ENCODE data around the gene PTPN22. TPM values are rescaled to one million over a fixed set of nuclear protein-coding genes. Genes with fewer than 3 reads are reported as not detected.

Gene PTPN22
- total and polyA plus RNA-seq, 9 of the 15 experiments (the other 6 are each of a cell fraction or from before 2014, with no cell fraction given) = 0.45 to 4.6 (median 1.1) TPM

GRCh38 chr1:113811888-113812660, 59.4 kb downstream of the PTPN22 start, which contains the start of gene RSBN1 (continued):
- no peak for TF ChIP-seq PATZ1 (CRISPR knock-in tag; IDR thresholded peaks at IDR 0.05; ENCODE audit: borderline replicate concordance)
- peak; percentile 86; the same call in 1 of the 2 replicates for TF ChIP-seq LCOR (CRISPR knock-in tag; IDR thresholded peaks at IDR 0.05)
- TF ChIP-seq TCF7 (IDR thresholded peaks at IDR 0.05; ENCODE audit: borderline replicate concordance) = peak; percentile 73; the same call in 1 of the 2 replicates
- TF ChIP-seq PRDM10 (IDR thresholded peaks at IDR 0.05; ENCODE audit: partially characterized antibody) = peak; percentile 62
- TF ChIP-seq NCOA1 (IDR thresholded peaks at IDR 0.05; ENCODE audit: low read depth) = peak; percentile 93
- TF ChIP-seq ZNF175 (CRISPR knock-in tag; IDR thresholded peaks at IDR 0.05; ENCODE audit: low read depth) = peak; percentile 25; the same call in 1 of the 2 replicates
- peak in 1 of 2 experiments; percentile 37; a peak in 1 of 4 replicates for TF ChIP-seq ETV6 (IDR thresholded peaks at IDR 0.05; ENCODE audit: borderline replicate concordance in 1 of 2, low read depth in 2 of 2, low read length in 1 of 2)
- no peak; the same call in 1 of the 2 replicates for TF ChIP-seq ETV6 (CRISPR knock-in tag; IDR thresholded peaks at IDR 0.05; ENCODE audit: borderline replicate concordance)
- no peak for TF ChIP-seq CAMTA2 (CRISPR knock-in tag; conservative IDR thresholded peaks at IDR 0.05)
- TF ChIP-seq KLF1 (tag; IDR thresholded peaks at IDR 0.05) = peak; percentile 88
- TF ChIP-seq SRSF3 (IDR thresholded peaks at IDR 0.05; ENCODE audit: insufficient read depth, low read length) = 0 out of 2 replicates have a peak, but pooled peaks have one; percentile 10
- no peak for TF ChIP-seq CREB5 (CRISPR knock-in tag; IDR thresholded peaks at IDR 0.05)
- peak; percentile 51 for TF ChIP-seq ZFP36 (IDR thresholded peaks at IDR 0.05; ENCODE audit: low read depth, low read length, partially characterized antibody)
- TF ChIP-seq ZNF232 (CRISPR knock-in tag; IDR thresholded peaks at IDR 0.05) = peak; percentile 57; the same call in 1 of the 2 replicates
- peak; percentile 11; the same call in 1 of the 2 replicates for TF ChIP-seq USF1 (CRISPR knock-in tag; IDR thresholded peaks at IDR 0.05)
- peak; percentile 97 for TF ChIP-seq GABPA (tag; conservative IDR thresholded peaks at IDR 0.05; ENCODE audit: low read depth)
- peak; percentile 48 for TF ChIP-seq CHD1 (IDR thresholded peaks at IDR 0.05; ENCODE audit: low read length)

All from K562 (cell line).